ENCODE measurements around the gene TSPAN18. TPM values are rescaled to one million over a fixed set of nuclear protein-coding genes. Genes with fewer than 3 reads are reported as not detected.

Gene TSPAN18
- total RNA-seq, 2 experiments from 2014 or later = 0.85 to 0.92 TPM

GRCh38 chr11:44738791-44739190 lies 12.0 kb downstream of the TSPAN18 start:
- Mint-ChIP-seq H3K27ac (no peak overlapping the region), H3K4me3 (no peak overlapping the region), H3K9me3 (no peaks in the 10 kb centered on the region), H3K4me1 (ENCODE audit: low read depth) (peaks cover 14% of the 10 kb centered on the region), H3K27me3 (peaks cover 2% of the 10 kb centered on the region), H3K36me3 (ENCODE audit: low read depth) (no peaks in the 10 kb centered on the region)
- DNase-seq (no peak), ATAC-seq (no peak)
- POLR2A ChIA-PET = no interaction called here
- CTCF ChIA-PET = interaction anchor here (1.4 kb wide), 1 partner anchor 173 kb away, joined by 4 read pairs; no protein-coding TSS in a partner anchor
- TF ChIP-seq CTCF (IDR thresholded peaks at IDR 0.05) = no peak
- intact Hi-C loops (cut with micrococcal nuclease) = no loop called here

- Mint-ChIP-seq H3K9me3 (no peaks in the 10 kb centered on the region), H3K27me3 (peaks cover 2% of the 10 kb centered on the region), H3K36me3 (ENCODE audit: low read depth) (no peaks in the 10 kb centered on the region), H3K4me3 (no peak overlapping the region), H3K27ac (no peak overlapping the region), H3K4me1 (ENCODE audit: low read depth) (peaks cover 14% of the 10 kb centered on the region)
- POLR2A ChIA-PET = interaction anchor here (1.0 kb wide), 1 partner anchor 39 kb away, joined by 3 read pairs; no protein-coding TSS in a partner anchor
- DNase-seq (no peak), ATAC-seq (no peak)
- intact Hi-C loops (cut with micrococcal nuclease) = no loop called here
- CTCF ChIA-PET = interaction anchor here (1.2 to 2.2 kb wide), 3 partner anchors 33 to 186 kb away, joined by 3 to 7 read pairs (median 5); no protein-coding TSS in a partner anchor
- no peak for TF ChIP-seq CTCF (IDR thresholded peaks at IDR 0.05)
Measured at GRCh38 chr11:44740967-44741366, 14.2 kb downstream of the TSPAN18 start.

GRCh38 chr11:44741976-44742375 lies 15.2 kb downstream of the TSPAN18 start:
- intact Hi-C loops (cut with micrococcal nuclease) = no loop called here
- ATAC-seq (no peak), DNase-seq (no peak)
- no peak for TF ChIP-seq CTCF (IDR thresholded peaks at IDR 0.05)
- H3K4me3 Mint-ChIP-seq = no peak overlapping the region
- H3K27ac Mint-ChIP-seq = no peak overlapping the region
- H3K9me3 Mint-ChIP-seq = no peaks in the 10 kb centered on the region
- POLR2A ChIA-PET = no interaction called here
- CTCF ChIA-PET = interaction anchor here (1.5 to 2.2 kb wide), 2 partner anchors 32 to 169 kb away, joined by 5 to 7 read pairs; no protein-coding TSS in a partner anchor
- H3K4me1 Mint-ChIP-seq (ENCODE audit: low read depth) = peaks cover 11% of the 10 kb centered on the region
- peaks cover 2% of the 10 kb centered on the region for H3K27me3 Mint-ChIP-seq
- no peaks in the 10 kb centered on the region for H3K36me3 Mint-ChIP-seq (ENCODE audit: low read depth)

GRCh38 chr11:44742508-44743246 lies 15.9 kb downstream of the TSPAN18 start:
- peaks cover 11% of the 10 kb centered on the region for H3K4me1 Mint-ChIP-seq (ENCODE audit: low read depth)
- H3K27me3 Mint-ChIP-seq = peaks cover 2% of the 10 kb centered on the region
- TF ChIP-seq CTCF (IDR thresholded peaks at IDR 0.05) = no peak
- DNase-seq = no peak
- ATAC-seq = no peak
- no peaks in the 10 kb centered on the region for H3K36me3 Mint-ChIP-seq (ENCODE audit: low read depth)
- H3K9me3 Mint-ChIP-seq = no peaks in the 10 kb centered on the region
- intact Hi-C loops (cut with micrococcal nuclease) = no loop called here
- H3K4me3 Mint-ChIP-seq = no peak overlapping the region
- CTCF ChIA-PET = interaction anchor here (2.2 kb wide), 1 partner anchor 168 kb away, joined by 7 read pairs; no protein-coding TSS in a partner anchor
- no peak overlapping the region for H3K27ac Mint-ChIP-seq
- POLR2A ChIA-PET = no interaction called here

GRCh38 chr11:44743326-44743725 lies 16.6 kb downstream of the TSPAN18 start:
- DNase-seq = no peak
- POLR2A ChIA-PET = no interaction called here
- no peak for ATAC-seq
- no peak overlapping the region for H3K27ac Mint-ChIP-seq
- CTCF ChIA-PET = no interaction called here
- H3K9me3 Mint-ChIP-seq = no peaks in the 10 kb centered on the region
- peaks cover 2% of the 10 kb centered on the region for H3K27me3 Mint-ChIP-seq
- intact Hi-C loops (cut with micrococcal nuclease) = no loop called here
- no peak overlapping the region for H3K4me3 Mint-ChIP-seq
- H3K4me1 Mint-ChIP-seq (ENCODE audit: low read depth) = peaks cover 9% of the 10 kb centered on the region
- H3K36me3 Mint-ChIP-seq (ENCODE audit: low read depth) = no peaks in the 10 kb centered on the region
- no peak for TF ChIP-seq CTCF (IDR thresholded peaks at IDR 0.05)

All from activated CD8-positive, alpha-beta T cell treated with anti-CD3 and anti-CD28 coated beads for 36 hours (primary cell).